HCT116 (cell line): Measurements from ENCODE around the gene CENPT. TPM values are rescaled to one million over a fixed set of nuclear protein-coding genes. Genes with fewer than 3 reads are reported as not detected.
"Not testable (repeated sequence)": the region's sequence is repeated elsewhere in the genome, so short reads cannot be mapped to it uniquely, and the experiment has no call there.

Source experiments
- ATAC-seq: fragments of 200-7000 bp; cut with Tn5 transposase; 2 replicates; pipeline ENCODE4 v1.9.1; 2020; ENCODE audit warnings: mild to moderate bottlenecking, moderate library complexity
- BruUV-seq: library from RNA; stranded (reverse); fragments of 400-500 nt; replicated peaks from 2 replicates; lab custom pipeline; 2021; lab: Mats Ljungman, UMichigan
- CTCF ChIA-PET: fragments of 300-600 bp; sonication (Branson Sonifier 250); formaldehyde crosslinking; loops from one replicate; lab custom pipeline; 2021; ENCODE audit warnings: antibody characterized with exemption; lab: Charles Lee
- POLR2A ChIA-PET: fragments of 300-600, 350-600 bp; sonication (Branson Sonifier 250); formaldehyde crosslinking; loops from one replicate; lab custom pipeline; 2021; ENCODE audit warnings: antibody characterized with exemption; lab: Charles Lee
- RAD21 ChIA-PET, 2 experiments: fragments of 300-600 bp; sonication (Branson Sonifier 250); formaldehyde crosslinking; loops; one replicate each; lab custom pipeline; 2023; ENCODE audit warnings: low total read pairs in 2 of 2; ENCODE audit not compliant: uncharacterized antibody in 2 of 2, unreplicated experiment in 2 of 2, low non-redundant PET in 1 of 2; lab: Charles Lee
- DNase-seq: peaks from one replicate; pipeline ENCODE4 v3.0.0-alpha.2; 2010; ENCODE audit warnings: low read depth, low spot score
- H2AFZ ChIP-seq: fragments of 200-600 bp; shearing (Covaris generic), sonication (generic); 2 replicates; pipeline ENCODE4 v1.6.1; 2017; ENCODE audit warnings: low read depth, mixed run types, mixed read lengths, antibody characterized with exemption, low read length; ENCODE audit not compliant: poor library complexity, severe bottlenecking
- H3K27ac ChIP-seq: 2 replicates; pipeline ENCODE4 v1.5.1; 2012; ENCODE audit warnings: low read depth, low read length
- H3K27me3 ChIP-seq: fragments of 200-600 bp; sonication (generic); 2 replicates; pipeline ENCODE4 v1.6.1; 2016; ENCODE audit warnings: mixed run types, low read length, mixed read lengths; ENCODE audit not compliant: insufficient read depth
- H3K36me3 ChIP-seq, 2 experiments: fragments of 200-500 bp in 1 of 2; fragments of 200-600 bp in 1 of 2; sonication (Bioruptor generic) in 1 of 2; sonication (generic) in 1 of 2; 2 replicates each; pipeline versions ENCODE4 v1.5.1 to v1.6.1; 2014 to 2016; ENCODE audit warnings: low read length in 2 of 2, inconsistent platforms in 1 of 2, mixed read lengths in 1 of 2, mixed run types in 1 of 2; ENCODE audit not compliant: insufficient read depth in 2 of 2, control insufficient read depth in 1 of 2
- H3K4me1 ChIP-seq, 2 experiments: fragments of 200-600 bp in 1 of 2; sonication (generic) in 1 of 2; 2 replicates each; pipeline versions ENCODE4 v1.5.1 to v1.6.1; 2012 to 2017; ENCODE audit warnings: low read length in 2 of 2, inconsistent platforms in 1 of 2, mild to moderate bottlenecking in 1 of 2, mixed read lengths in 1 of 2, mixed run types in 1 of 2, moderate library complexity in 1 of 2; ENCODE audit not compliant: insufficient read depth in 2 of 2, control insufficient read depth in 1 of 2
- H3K4me2 ChIP-seq: fragments of 200-600 bp; sonication (generic); 2 replicates; pipeline ENCODE4 v1.6.1; 2017; ENCODE audit warnings: mixed run types, low read length, mixed read lengths
- H3K4me3 ChIP-seq, 2 experiments: fragments of 200-600 bp in 1 of 2; sonication (generic) in 1 of 2; replicated peaks in 1 of 2; 2 replicates each; pipeline ENCODE4 v1.5.1; 2011 to 2016; ENCODE audit warnings: low read length in 2 of 2, control low read depth in 1 of 2, low read depth in 1 of 2, mild to moderate bottlenecking in 1 of 2, mixed read lengths in 1 of 2, mixed run types in 1 of 2
- H3K79me2 ChIP-seq: fragments of 200-600 bp; sonication (generic); 2 replicates; pipeline ENCODE4 v1.6.1; 2017; ENCODE audit warnings: mild to moderate bottlenecking, mixed run types, low read length, moderate library complexity, mixed read lengths; ENCODE audit not compliant: insufficient read depth
- H3K9ac ChIP-seq: fragments of 200-600 bp; sonication (generic); 2 replicates; pipeline ENCODE4 v1.6.1; 2016; ENCODE audit warnings: low read length, mixed read lengths
- H3K9me2 ChIP-seq: fragments of 200-600 bp; sonication (generic), shearing (Covaris generic); 2 replicates; pipeline ENCODE4 v1.6.1; 2017; ENCODE audit warnings: mixed run types, mild to moderate bottlenecking, moderate library complexity; ENCODE audit not compliant: insufficient read depth
- H3K9me3 ChIP-seq, 2 experiments: fragments of 200-500 bp in 1 of 2; fragments of 200-600 bp in 1 of 2; sonication (Bioruptor generic) in 1 of 2; sonication (generic) in 1 of 2; 2 replicates each; pipeline ENCODE4 v1.6.1; 2014 to 2017; ENCODE audit warnings: low read length in 2 of 2, mixed read lengths in 2 of 2, inconsistent platforms in 1 of 2, low read depth in 1 of 2, mild to moderate bottlenecking in 1 of 2, mixed run types in 1 of 2, moderate library complexity in 1 of 2; ENCODE audit not compliant: control insufficient read depth in 1 of 2, insufficient read depth in 1 of 2
- H4K20me1 ChIP-seq: fragments of 200-600 bp; sonication (generic), shearing (Covaris generic); 2 replicates; pipeline ENCODE4 v1.6.1; 2017; ENCODE audit warnings: mixed run types, mild to moderate bottlenecking, moderate library complexity; ENCODE audit not compliant: insufficient read depth
- CBX3 ChIP-seq: IDR thresholded peaks from 2 replicates; pipeline ENCODE4 v1.6.1; 2012; ENCODE audit warnings: low read depth
- CEBPB ChIP-seq: IDR thresholded peaks from 2 replicates; pipeline ENCODE4 v1.6.1; 2012; ENCODE audit warnings: low read depth
- EZH2 ChIP-seq: fragments of 200-600 bp; sonication (generic); IDR thresholded peaks from 2 replicates; pipeline ENCODE4 v1.6.1; 2017; ENCODE audit warnings: antibody characterized with exemption, mixed run types
- RAD21 ChIP-seq: IDR thresholded peaks from 2 replicates; pipeline ENCODE4 v1.6.1; 2012; ENCODE audit warnings: low read depth, mild to moderate bottlenecking
- SIN3A ChIP-seq: IDR thresholded peaks from 2 replicates; pipeline ENCODE4 v1.6.1; 2012; ENCODE audit warnings: low read depth
- SP1 ChIP-seq: IDR thresholded peaks from 2 replicates; pipeline ENCODE4 v1.6.1; 2012; ENCODE audit warnings: low read depth
- YY1 ChIP-seq: IDR thresholded peaks from 2 replicates; pipeline ENCODE4 v1.6.1; 2011; ENCODE audit warnings: low read length, low read depth, moderate library complexity, mild to moderate bottlenecking; ENCODE audit not compliant: insufficient replicate concordance; ENCODE audit errors: extremely low read depth
- ZBTB33 ChIP-seq: IDR thresholded peaks from 2 replicates; pipeline ENCODE4 v1.6.1; 2011; ENCODE audit warnings: mild to moderate bottlenecking, low read length, moderate library complexity; ENCODE audit not compliant: insufficient replicate concordance; ENCODE audit errors: extremely low read depth
- ZFX ChIP-seq: fragments of 450-650 bp; IDR thresholded peaks from 2 replicates; pipeline ENCODE4 v1.6.1; 2017
- ZNF274 ChIP-seq: fragments of 200-500 bp; sonication (Bioruptor generic); IDR thresholded peaks from 2 replicates; pipeline ENCODE4 v1.6.1; 2014; ENCODE audit warnings: mild to moderate bottlenecking, low read depth, low read length, inconsistent platforms
- intact Hi-C: fragments of 100-400 bp; cut with micrococcal nuclease; formaldehyde crosslinking; loops from 2 replicates; pipeline ENCODE4 v1.10.0; 2022
- total RNA-seq: library from RNA; stranded (reverse); gene quantifications from one replicate; pipeline ENCODE4 v1.2.1, GENCODE V29; 2021; ENCODE audit not compliant: unreplicated experiment
- TF ChIP-seq, protein P1 (sequence below): IDR thresholded peaks from 2 replicates; pipeline ENCODE4 v1.6.1; 2012

Gene CENPT
- total RNA-seq, 1 experiment from 2014 or later = 40.5 TPM

- DNase-seq (no peak), ATAC-seq (0 out of 2 replicates have a peak, but pooled peaks have one; percentile 7)
- Histone ChIP-seq H3K9ac (no peak overlapping the region), H3K4me1 (peaks cover 8 to 45% of the 10 kb centered on the region in 2 experiments; a peak in 3 of 4 replicates), H3K27ac (peak overlapping the region; percentile 0; the same call in 1 of the 2 replicates), H3K4me3 (no peak overlapping the region), H3K36me3 (peaks cover 22 to 39% of the 10 kb centered on the region in 2 experiments; a peak in 3 of 4 replicates)
- no TSS peak for BruUV-seq
- CTCF ChIA-PET = interaction anchor here (1.1 to 2.1 kb wide), 3 partner anchors 48 to 343 kb away, joined by 6 to 18 read pairs (median 15); no protein-coding TSS in a partner anchor
- TF ChIP-seq SP1 (no peak), RAD21 (no peak), CEBPB (no peak), ZBTB33 (no peak), CBX3 (no peak), EZH2 (no peak), YY1 (no peak), ZNF274 (no peak), ZFX (no peak), SIN3A (no peak)
- TF ChIP-seq, protein P1, sequence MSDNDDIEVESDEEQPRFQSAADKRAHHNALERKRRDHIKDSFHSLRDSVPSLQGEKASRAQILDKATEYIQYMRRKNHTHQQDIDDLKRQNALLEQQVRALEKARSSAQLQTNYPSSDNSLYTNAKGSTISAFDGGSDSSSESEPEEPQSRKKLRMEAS = no peak
- TF ChIP-seq, all 23 proteins: peak for 0
- Histone ChIP-seq H3K27me3 (no peaks in the 10 kb centered on the region), H3K9me3 (no peaks in the 10 kb centered on the region), H3K4me2 (no peak overlapping the region), H2AFZ (no peak overlapping the region), H3K79me2 (peaks cover 65% of the 10 kb centered on the region), H4K20me1 (peaks cover 4% of the 10 kb centered on the region; the same call in 1 of the 2 replicates), H3K9me2 (no peaks in the 10 kb centered on the region)
- ChIA-PET POLR2A (no interaction called here), RAD21 (no interaction called here)
- intact Hi-C loops = loop anchor here (2.0 kb wide), 1 partner anchor 192 kb away; no protein-coding TSS in a partner anchor
Measured at GRCh38 chr16:67864594-67864993, 17.1 kb upstream of the CENPT start.

DNA sequence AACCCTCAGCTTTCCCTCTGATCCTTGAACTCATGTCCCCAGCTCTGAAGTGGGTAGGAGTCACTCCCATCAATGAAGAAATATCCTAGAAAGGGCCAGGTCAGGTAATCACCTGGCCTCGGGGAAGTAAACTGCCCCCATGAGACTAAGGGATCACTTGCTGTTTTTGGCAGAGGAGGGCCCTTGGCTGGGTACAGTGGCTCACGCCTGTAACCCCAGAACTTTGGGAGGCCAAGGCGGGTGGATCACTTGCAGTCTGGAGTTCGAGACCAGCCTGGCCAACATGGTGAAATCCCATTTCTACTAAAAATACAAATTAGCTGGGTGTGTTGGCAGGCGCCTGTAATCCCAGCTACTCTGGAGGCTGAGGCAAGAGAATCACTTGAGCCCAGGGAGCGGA lies 16.6 kb upstream of the CENPT start:
- H2AFZ ChIP-seq, H3K27me3 ChIP-seq, RAD21 ChIA-PET, H3K4me3 ChIP-seq, H4K20me1 ChIP-seq, H3K27ac ChIP-seq, H3K9ac ChIP-seq, ATAC-seq, BruUV-seq, H3K9me3 ChIP-seq, H3K9me2 ChIP-seq, H3K4me2 ChIP-seq, DNase-seq: not testable (repeated sequence)
- ChIA-PET POLR2A (interaction anchor here (0.9 kb wide), 1 partner anchor 49 kb away, joined by 4 read pairs; no protein-coding TSS in a partner anchor), CTCF (interaction anchor here (1.1 to 2.1 kb wide), 3 partner anchors 48 to 191 kb away, joined by 4 to 15 read pairs (median 12); no protein-coding TSS in a partner anchor)
- Histone ChIP-seq H3K36me3 (peaks cover 22 to 39% of the 10 kb centered on the region in 2 experiments; a peak in 3 of 4 replicates), H3K4me1 (peaks cover 8 to 45% of the 10 kb centered on the region in 2 experiments; a peak in 3 of 4 replicates), H3K79me2 (peaks cover 71% of the 10 kb centered on the region)
- intact Hi-C loops = loop anchor here (2.0 kb wide), 1 partner anchor 191 kb away; no protein-coding TSS in a partner anchor
